ENCODE measurements around the gene CBX1. TPM values are rescaled to one million over a fixed set of nuclear protein-coding genes. Genes with fewer than 3 reads are reported as not detected.
A peak's percentile ranks its signal among the peaks of the same experiment; 100 is the strongest.

The CBX1 gene
- total and polyA plus RNA-seq, 4 donors, result 17.6 to 43.2 (median 28.9) TPM

- ATAC-seq (ENCODE audit: insufficient read depth, low FRiP score) (no peak), DNase-seq (no peak)
- peak overlapping the region; percentile 42 to 90 for H3K9ac ChIP-seq (ENCODE audit: insufficient read depth in 1 of 2, low read length in 2 of 2)
- H3K9me3 ChIP-seq (ENCODE audit: control insufficient read depth in 4 of 4, insufficient read depth in 3 of 4, low read length in 3 of 4), result no peaks in the 10 kb centered on the region
- WGBS, 2 donors, result 45 to 56% methylated on average over 13 of the region's 13 CpGs
- H3K4me3 ChIP-seq, result peak overlapping the region; percentile 81
- peak overlapping the region; percentile 98 for H3K27ac ChIP-seq (ENCODE audit: low read depth in 1 of 2, low read length in 1 of 2)
- H3K27me3 ChIP-seq (ENCODE audit: control insufficient read depth in 3 of 3, insufficient read depth in 3 of 3, low read length in 2 of 3), result no peaks in the 10 kb centered on the region
- TF ChIP-seq CTCF (IDR thresholded peaks at IDR 0.05; ENCODE audit: control extremely low read depth, extremely low read depth), result no peak
- H3K4me1 ChIP-seq (ENCODE audit: control insufficient read depth in 5 of 5, insufficient read depth in 5 of 5, low read length in 5 of 5), result peaks cover 0 to 8% (median 4%) of the 10 kb centered on the region in 5 donors
- no peaks in the 10 kb centered on the region for H3K36me3 ChIP-seq (ENCODE audit: control insufficient read depth in 4 of 4, insufficient read depth in 4 of 4, low read length in 4 of 4)
Measured at GRCh38 chr17:48106802-48107136, 5.5 kb upstream of the CBX1 start.

- H3K9me3 ChIP-seq (ENCODE audit: control insufficient read depth in 4 of 4, insufficient read depth in 3 of 4, low read length in 3 of 4), result no peaks in the 10 kb centered on the region
- ATAC-seq (ENCODE audit: insufficient read depth, low FRiP score), result no peak
- WGBS, 2 donors, result 78% methylated on average over 7 of the region's 7 CpGs
- no peaks in the 10 kb centered on the region for H3K36me3 ChIP-seq (ENCODE audit: control insufficient read depth in 4 of 4, insufficient read depth in 4 of 4, low read length in 4 of 4)
- TF ChIP-seq CTCF (IDR thresholded peaks at IDR 0.05; ENCODE audit: control extremely low read depth, extremely low read depth), result no peak
- no peak for DNase-seq
- H3K9ac ChIP-seq (ENCODE audit: insufficient read depth in 1 of 2, low read length in 2 of 2), result no peak overlapping the region
- no peak overlapping the region for H3K4me3 ChIP-seq
- no peak overlapping the region for H3K27ac ChIP-seq (ENCODE audit: low read depth in 1 of 2, low read length in 1 of 2)
- no peaks in the 10 kb centered on the region for H3K27me3 ChIP-seq (ENCODE audit: control insufficient read depth in 3 of 3, insufficient read depth in 3 of 3, low read length in 2 of 3)
- peaks cover 4 to 18% (median 5%) of the 10 kb centered on the region in 5 donors for H3K4me1 ChIP-seq (ENCODE audit: control insufficient read depth in 5 of 5, insufficient read depth in 5 of 5, low read length in 5 of 5)
Measured at GRCh38 chr17:48104440-48104839, 3.2 kb upstream of the CBX1 start.

DNA sequence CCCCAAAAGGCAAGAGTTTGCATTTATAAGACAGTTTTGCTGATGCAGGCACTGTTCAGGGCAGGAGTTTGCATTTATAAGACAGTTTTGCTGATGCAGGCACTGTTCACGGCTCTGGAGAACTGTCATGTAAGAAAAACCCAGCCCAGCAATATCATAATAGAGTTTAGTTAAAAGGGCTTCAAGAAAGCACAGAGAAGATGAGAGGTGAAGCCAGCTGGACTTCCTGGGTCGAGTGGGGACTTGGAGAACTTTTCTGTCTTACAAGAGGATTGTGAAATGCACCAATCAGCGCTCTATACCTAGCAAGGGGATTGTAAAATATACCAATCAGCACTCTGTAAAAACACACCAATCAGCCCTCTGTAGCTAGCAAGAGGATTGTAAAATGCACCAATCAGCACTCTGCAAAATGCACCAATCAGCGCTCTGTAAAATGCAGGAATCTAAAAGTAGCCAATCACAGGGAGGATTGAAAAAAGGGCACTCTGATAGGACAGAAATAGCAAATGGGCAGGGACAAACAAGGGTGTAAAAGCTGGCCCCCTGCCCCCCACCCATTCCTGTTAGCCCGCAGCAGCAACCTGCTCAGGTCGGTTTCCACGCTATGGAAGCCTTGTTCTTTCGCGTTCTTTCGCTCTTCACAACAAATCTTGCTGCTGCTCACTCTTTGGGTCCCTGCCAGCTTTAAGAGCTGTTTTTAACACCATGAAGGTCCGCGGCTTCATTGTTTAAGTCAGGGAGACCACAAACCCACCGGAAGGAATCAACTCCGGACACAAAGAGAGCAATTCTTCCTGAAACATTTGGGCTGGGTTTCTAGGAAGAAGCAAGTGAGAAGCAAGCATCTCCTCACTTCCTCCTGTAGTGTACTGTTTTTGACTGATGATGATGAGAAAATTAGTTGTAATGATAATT lies 1.8 kb upstream of the CBX1 start:
- peaks cover 0 to 13% (median 4%) of the 10 kb centered on the region in 5 donors for H3K4me1 ChIP-seq (ENCODE audit: control insufficient read depth in 5 of 5, insufficient read depth in 5 of 5, low read length in 5 of 5)
- ATAC-seq (ENCODE audit: insufficient read depth, low FRiP score) (no peak), DNase-seq (no peak)
- 25 to 57% methylated on average over 14 of the region's 14 CpGs for WGBS, 2 donors
- H3K4me3 ChIP-seq, result no peak overlapping the region
- H3K27ac ChIP-seq (ENCODE audit: low read depth in 1 of 2, low read length in 1 of 2), result no peak overlapping the region
- H3K9me3 ChIP-seq (ENCODE audit: control insufficient read depth in 4 of 4, insufficient read depth in 3 of 4, low read length in 3 of 4), result no peaks in the 10 kb centered on the region
- no peaks in the 10 kb centered on the region for H3K27me3 ChIP-seq (ENCODE audit: control insufficient read depth in 3 of 3, insufficient read depth in 3 of 3, low read length in 2 of 3)
- no peak for TF ChIP-seq CTCF (IDR thresholded peaks at IDR 0.05; ENCODE audit: control extremely low read depth, extremely low read depth)
- no peak overlapping the region for H3K9ac ChIP-seq (ENCODE audit: insufficient read depth in 1 of 2, low read length in 2 of 2)
- H3K36me3 ChIP-seq (ENCODE audit: control insufficient read depth in 4 of 4, insufficient read depth in 4 of 4, low read length in 4 of 4), result no peaks in the 10 kb centered on the region
